ENCODE measurements around the gene TIMM9. TPM values are rescaled to one million over a fixed set of nuclear protein-coding genes. Genes with fewer than 3 reads are reported as not detected.
A peak's percentile ranks its signal among the peaks of the same experiment; 100 is the strongest.

Gene TIMM9, protein sequence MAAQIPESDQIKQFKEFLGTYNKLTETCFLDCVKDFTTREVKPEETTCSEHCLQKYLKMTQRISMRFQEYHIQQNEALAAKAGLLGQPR
- 10 to 100 TPM; 37.4 to 70.6 (median 58.4) TPM for total RNA-seq

DNA sequence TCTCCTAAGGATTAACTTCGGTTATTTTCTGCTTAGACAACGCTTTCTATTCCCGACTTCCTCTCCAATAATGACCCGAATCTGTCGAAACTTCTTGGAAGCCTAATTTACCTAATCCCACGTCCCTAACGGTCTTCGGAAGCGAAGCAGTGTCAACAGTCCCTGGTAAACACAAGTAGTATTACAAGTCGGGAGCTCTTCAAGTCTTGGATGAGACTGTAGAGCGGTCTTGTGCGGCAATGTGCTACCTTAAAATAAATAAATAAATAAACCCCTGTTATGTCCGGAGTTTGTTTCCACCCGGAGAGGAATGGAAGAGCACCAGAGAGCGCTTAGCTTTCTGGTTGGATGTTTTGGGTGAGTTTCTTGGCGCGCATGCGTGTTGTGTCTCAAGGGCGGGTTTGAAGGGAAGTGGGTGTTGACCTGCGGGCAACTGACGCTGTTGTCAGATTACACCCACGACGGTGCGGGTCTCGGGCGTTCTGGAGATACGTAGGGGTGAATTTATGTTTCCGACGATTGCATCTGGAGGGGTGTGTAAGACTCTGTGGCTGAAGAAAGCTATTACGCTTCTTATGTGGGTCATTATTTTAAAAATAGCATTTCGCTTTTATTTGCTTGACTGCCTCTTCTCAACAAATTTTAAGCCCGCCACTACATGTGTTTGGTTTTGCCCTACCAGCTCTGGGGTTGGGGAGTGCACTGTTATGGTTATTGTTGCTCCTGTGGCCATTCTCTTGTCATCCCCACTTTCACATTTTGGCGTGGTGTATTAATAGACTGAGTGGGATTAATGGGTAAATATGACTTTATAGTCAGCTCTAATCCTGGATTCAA, at the start of gene TIMM9, which contains the start of gene KIAA0586:
Gene TIMM9 (minus strand): TSS at position 251 of the 837 bp plus-strand sequence. CDS start 15,586 bp downstream, outside the sequence.
Gene KIAA0586 (plus strand): TSS at position 439 of the 837 bp plus-strand sequence. CDS start 546 bp downstream, outside the sequence.
- intact Hi-C loops (cut with DNase I; ENCODE audit: low total_unique reads) = no loop called here
- peak; percentile 95 for DNase-seq (ENCODE audit: low spot score in 2 of 2)

DNA sequence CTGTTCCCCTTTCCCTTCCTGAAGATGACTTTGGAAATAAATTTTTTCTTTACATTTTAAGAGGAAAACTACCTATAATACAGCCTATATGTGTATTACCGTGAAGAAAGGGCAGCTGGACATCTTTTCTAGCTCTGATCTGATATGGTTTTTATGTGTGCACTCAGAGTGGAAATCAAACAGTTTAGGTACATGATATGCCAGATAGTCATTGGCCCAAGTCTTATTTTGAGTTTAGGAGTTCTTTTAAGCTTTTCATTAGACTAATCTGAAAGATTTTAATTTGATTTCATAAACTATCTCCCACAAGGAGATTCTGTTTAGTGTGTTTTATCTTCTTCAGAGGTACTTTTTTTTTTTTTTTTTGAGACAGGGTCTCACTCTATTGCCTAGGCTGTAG, 49.0 kb upstream of the TIMM9 start:
- TF ChIP-seq CTCF (IDR thresholded peaks at IDR 0.05) (no peak), POLR2A (IDR thresholded peaks at IDR 0.05) (no peak), POLR2AphosphoS5 (IDR thresholded peaks at IDR 0.05) (no peak)
- no peaks in the 10 kb centered on the region for H3K9me3 ChIP-seq
- no peaks in the 10 kb centered on the region for H3K27me3 ChIP-seq
- no peaks in the 10 kb centered on the region for H3K36me3 ChIP-seq
- no peak overlapping the region for H3K4me3 ChIP-seq
- H3K27ac ChIP-seq = no peak overlapping the region
- no peaks in the 10 kb centered on the region for H3K4me1 ChIP-seq
- no peak for DNase-seq (ENCODE audit: low spot score in 2 of 2)
- intact Hi-C loops (cut with DNase I; ENCODE audit: low total_unique reads) = no loop called here

More for the DNA sequence above, at the start of gene TIMM9, which contains the start of gene KIAA0586:
- peak; percentile 52 for TF ChIP-seq POLR2A (IDR thresholded peaks at IDR 0.05)
- peak; percentile 71 to 82 (median 80) for TF ChIP-seq POLR2AphosphoS5 (IDR thresholded peaks at IDR 0.05)
- no peak for TF ChIP-seq CTCF (IDR thresholded peaks at IDR 0.05)
- H3K27ac ChIP-seq = peak within 1 kb of the TSS; percentile 95
- no peaks in the 10 kb centered on the region for H3K9me3 ChIP-seq
- H3K36me3 ChIP-seq = no peaks in the 10 kb centered on the region
- peaks cover 0 to 21% of the 10 kb centered on the region in 2 donors for H3K4me1 ChIP-seq
- H3K27me3 ChIP-seq = no peaks in the 10 kb centered on the region
- peak within 1 kb of the TSS; percentile 77 to 93 (median 87) for H3K4me3 ChIP-seq

- no peaks in the 10 kb centered on the region for H3K36me3 ChIP-seq
- TF ChIP-seq POLR2A (IDR thresholded peaks at IDR 0.05) (no peak), CTCF (IDR thresholded peaks at IDR 0.05) (no peak), POLR2AphosphoS5 (IDR thresholded peaks at IDR 0.05) (no peak)
- intact Hi-C loops (cut with DNase I; ENCODE audit: low total_unique reads) = no loop called here
- H3K4me1 ChIP-seq = no peaks in the 10 kb centered on the region
- no peak for DNase-seq (ENCODE audit: low spot score in 2 of 2)
- H3K9me3 ChIP-seq = no peaks in the 10 kb centered on the region
- H3K27me3 ChIP-seq = no peaks in the 10 kb centered on the region
- H3K4me3 ChIP-seq = no peak overlapping the region
- H3K27ac ChIP-seq = no peak overlapping the region
These were observed 42.0 kb upstream of the TIMM9 start for GRCh38 chr14:58469309-58469708.

- Histone ChIP-seq H3K27me3 (no peaks in the 10 kb centered on the region), H3K9me3 (no peaks in the 10 kb centered on the region), H3K4me3 (no peak overlapping the region), H3K27ac (no peak overlapping the region), H3K4me1 (no peaks in the 10 kb centered on the region), H3K36me3 (no peaks in the 10 kb centered on the region)
- no peak for DNase-seq (ENCODE audit: low spot score in 2 of 2)
- intact Hi-C loops (cut with DNase I; ENCODE audit: low total_unique reads) = no loop called here
- TF ChIP-seq POLR2AphosphoS5 (IDR thresholded peaks at IDR 0.05) (no peak), POLR2A (IDR thresholded peaks at IDR 0.05) (no peak), CTCF (IDR thresholded peaks at IDR 0.05) (no peak)
These were observed 40.2 kb upstream of the TIMM9 start for GRCh38 chr14:58467575-58467974.

DNA sequence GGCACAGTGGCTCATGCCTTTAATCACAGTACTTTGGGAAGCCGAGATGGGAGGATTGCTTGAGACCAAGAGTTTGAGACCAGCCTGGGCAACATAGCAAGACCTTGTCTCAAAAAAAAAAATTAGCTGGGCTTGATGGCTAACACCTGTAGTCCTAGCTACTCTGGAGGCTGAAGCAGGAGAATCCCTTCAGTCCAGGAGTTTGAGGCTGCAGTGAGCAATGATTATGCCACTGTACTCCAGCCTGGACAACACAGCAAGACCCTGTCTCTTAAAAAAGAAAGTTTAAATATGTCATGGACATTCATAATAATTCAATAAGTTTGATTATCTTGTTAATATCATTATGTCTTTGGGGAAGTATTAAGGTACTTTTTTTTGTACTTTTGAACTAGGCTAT, 39.1 kb upstream of the TIMM9 start:
- Histone ChIP-seq H3K4me3 (no peak overlapping the region), H3K4me1 (no peaks in the 10 kb centered on the region), H3K36me3 (no peaks in the 10 kb centered on the region), H3K9me3 (no peaks in the 10 kb centered on the region), H3K27ac (no peak overlapping the region), H3K27me3 (no peaks in the 10 kb centered on the region)
- TF ChIP-seq POLR2AphosphoS5 (IDR thresholded peaks at IDR 0.05) (no peak), CTCF (IDR thresholded peaks at IDR 0.05) (no peak), POLR2A (IDR thresholded peaks at IDR 0.05) (no peak)
- intact Hi-C loops (cut with DNase I; ENCODE audit: low total_unique reads) = no loop called here
- no peak for DNase-seq (ENCODE audit: low spot score in 2 of 2)
